Prostate gland (tissue), 2 donors: ENCODE measurements around the gene CRACR2A. TPM values are rescaled to one million over a fixed set of nuclear protein-coding genes. Genes with fewer than 3 reads are reported as not detected.

ENCODE experiments used
- DNase-seq: peaks from one replicate; pipeline ENCODE4 v3.0.0-alpha.2; 2019; ENCODE audit warnings: low spot score
- H3K27ac ChIP-seq, 2 donors: fragments of 200-600 bp; sonication (generic); 2 replicates each; pipeline ENCODE4 v1.5.1; 2017 to 2019
- H3K27me3 ChIP-seq: fragments of 200-600 bp; sonication (generic); replicated peaks from 2 replicates; pipeline ENCODE4 v1.5.1; 2019; ENCODE audit not compliant: insufficient read depth
- H3K36me3 ChIP-seq, 2 donors: fragments of 200-600 bp; sonication (generic); 1 replicate in 1 of 2; 2 replicates in 1 of 2; pipeline versions ENCODE4 v1.5.1 to v1.8.1; 2017 to 2019
- H3K4me1 ChIP-seq: fragments of 200-600 bp; sonication (generic); replicated peaks from 2 replicates; pipeline ENCODE4 v1.5.1; 2019
- H3K4me3 ChIP-seq, 2 donors: fragments of 200-600 bp; sonication (generic); 2 replicates each; pipeline ENCODE4 v1.5.1; 2017 to 2019
- H3K9me3 ChIP-seq: fragments of 200-600 bp; sonication (generic); 2 replicates; pipeline ENCODE4 v1.5.1; 2017
- POLR2A ChIP-seq: fragments of 450-650 bp; IDR thresholded peaks from one replicate; pipeline ENCODE4 v1.6.1; 2016; ENCODE audit warnings: antibody characterized with exemption, mild to moderate bottlenecking
- POLR2AphosphoS5 ChIP-seq: sonication (generic); formaldehyde crosslinking; IDR thresholded peaks from one replicate; pipeline ENCODE4 v1.6.1; 2017; ENCODE audit warnings: antibody characterized with exemption
- WGBS: methylation state at CpG from one replicate; pipeline ENCODE4 v1.1.5; 2018; 5-methylcytosine and 5-hydroxymethylcytosine counted together
- intact Hi-C: fragments of 100-400 bp; cut with DNase I; formaldehyde crosslinking; loops from one replicate; pipeline ENCODE4 v1.14.2; 2022
- total RNA-seq, 2 donors: library from RNA; depleted of rRNA; stranded (reverse); fragments of >200 nt; gene quantifications; one replicate each; pipeline ENCODE4 v1.1.0, GENCODE V29; 2016
- TF ChIP-seq, protein P1 (sequence below), 4 experiments: fragments of 200-600 bp in 2 of 4; fragments of 450-650 bp in 2 of 4; sonication (generic) in 2 of 4; IDR thresholded peaks; 1 replicate in 3 of 4; 2 replicates in 1 of 4; pipeline ENCODE4 v1.5.1; 2016 to 2019; ENCODE audit warnings: antibody characterized with exemption in 4 of 4, mild to moderate bottlenecking in 2 of 4, moderate library complexity in 2 of 4

CRACR2A gene
- total RNA-seq, 2 donors from 2014 or later: 21.6 to 39.1 TPM

DNA sequence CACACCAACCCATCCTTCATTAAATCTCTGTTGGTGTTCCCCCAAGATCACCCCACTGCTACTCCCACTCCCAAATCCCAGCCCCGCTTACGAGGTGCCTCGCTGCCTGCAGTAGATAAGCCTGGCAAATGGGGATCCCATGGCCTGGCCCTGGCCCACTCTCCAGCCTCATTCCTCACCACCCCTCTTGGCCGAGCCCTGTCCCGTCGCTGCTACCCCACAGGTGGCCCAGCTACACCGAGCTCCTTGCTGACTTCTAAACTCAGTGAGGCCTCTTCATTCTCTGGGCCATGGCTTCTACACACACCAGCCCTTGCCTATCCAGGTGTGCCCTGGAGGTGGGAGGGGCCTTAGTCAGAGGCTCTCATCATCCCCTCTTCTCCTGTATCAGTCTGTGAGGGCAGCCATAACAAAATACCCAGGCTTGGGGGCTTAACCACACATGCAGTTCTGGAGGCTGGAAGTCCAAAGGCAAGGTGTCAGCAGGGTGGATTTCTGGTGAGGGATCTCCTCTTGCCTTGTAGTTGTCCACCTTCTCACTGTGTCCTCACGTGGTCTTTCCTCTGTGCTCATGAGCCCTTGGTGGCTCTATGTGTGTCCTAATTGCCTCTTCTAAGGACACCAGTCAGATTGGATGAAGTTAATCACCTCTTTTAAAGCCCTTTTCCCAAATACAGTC lies 169.1 kb downstream of the CRACR2A start:
- 90% methylated on average over 8 of the region's 8 CpGs for WGBS
- Histone ChIP-seq H3K27ac (no peak overlapping the region), H3K9me3 (no peaks in the 10 kb centered on the region), H3K4me1 (no peaks in the 10 kb centered on the region), H3K36me3 (no peaks in the 10 kb centered on the region), H3K4me3 (no peak overlapping the region), H3K27me3 (no peaks in the 10 kb centered on the region)
- TF ChIP-seq, protein P1, sequence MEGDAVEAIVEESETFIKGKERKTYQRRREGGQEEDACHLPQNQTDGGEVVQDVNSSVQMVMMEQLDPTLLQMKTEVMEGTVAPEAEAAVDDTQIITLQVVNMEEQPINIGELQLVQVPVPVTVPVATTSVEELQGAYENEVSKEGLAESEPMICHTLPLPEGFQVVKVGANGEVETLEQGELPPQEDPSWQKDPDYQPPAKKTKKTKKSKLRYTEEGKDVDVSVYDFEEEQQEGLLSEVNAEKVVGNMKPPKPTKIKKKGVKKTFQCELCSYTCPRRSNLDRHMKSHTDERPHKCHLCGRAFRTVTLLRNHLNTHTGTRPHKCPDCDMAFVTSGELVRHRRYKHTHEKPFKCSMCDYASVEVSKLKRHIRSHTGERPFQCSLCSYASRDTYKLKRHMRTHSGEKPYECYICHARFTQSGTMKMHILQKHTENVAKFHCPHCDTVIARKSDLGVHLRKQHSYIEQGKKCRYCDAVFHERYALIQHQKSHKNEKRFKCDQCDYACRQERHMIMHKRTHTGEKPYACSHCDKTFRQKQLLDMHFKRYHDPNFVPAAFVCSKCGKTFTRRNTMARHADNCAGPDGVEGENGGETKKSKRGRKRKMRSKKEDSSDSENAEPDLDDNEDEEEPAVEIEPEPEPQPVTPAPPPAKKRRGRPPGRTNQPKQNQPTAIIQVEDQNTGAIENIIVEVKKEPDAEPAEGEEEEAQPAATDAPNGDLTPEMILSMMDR (IDR thresholded peaks at IDR 0.05): no peak
- TF ChIP-seq POLR2AphosphoS5 (no peak), POLR2A (no peak)
- DNase-seq: no peak
- intact Hi-C loops: no loop called here

DNA sequence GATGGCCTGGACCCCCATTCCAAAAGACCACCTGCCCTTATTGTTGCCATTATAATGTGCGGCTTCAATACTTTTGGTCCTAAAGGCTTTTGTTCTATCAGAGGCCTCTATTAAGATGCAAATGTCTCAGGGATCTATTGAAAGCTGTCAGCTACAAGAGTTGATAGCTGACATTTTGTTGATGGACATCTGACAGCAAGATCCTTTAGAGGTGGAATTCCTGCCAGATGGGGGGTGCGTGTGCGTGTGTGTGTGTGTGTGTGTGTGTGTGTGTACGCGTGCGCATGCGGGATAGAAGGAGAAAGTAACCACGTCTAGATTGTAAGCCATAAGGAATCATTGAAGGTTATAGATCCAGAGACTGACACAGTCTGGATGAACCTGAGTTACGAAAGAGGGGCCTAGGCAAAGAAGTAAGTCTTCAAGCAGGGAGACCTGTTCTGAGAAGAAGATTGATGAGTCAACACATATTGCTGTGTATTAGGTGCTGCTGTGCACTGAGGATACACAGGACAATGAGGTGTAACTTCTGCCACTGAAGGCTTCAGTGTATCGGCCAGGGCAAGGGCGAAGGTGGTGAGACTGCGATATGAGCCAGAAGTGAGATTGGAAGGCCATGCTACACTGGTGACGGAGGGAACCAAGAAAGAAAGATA lies 172.7 kb downstream of the CRACR2A start:
- Histone ChIP-seq H3K4me3 (no peak overlapping the region), H3K9me3 (no peaks in the 10 kb centered on the region), H3K4me1 (no peaks in the 10 kb centered on the region), H3K36me3 (no peaks in the 10 kb centered on the region), H3K27me3 (no peaks in the 10 kb centered on the region), H3K27ac (no peak overlapping the region)
- intact Hi-C loops: no loop called here
- no peak for DNase-seq
- WGBS: 83% methylated on average over 13 of the region's 13 CpGs
- TF ChIP-seq POLR2A (no peak), POLR2AphosphoS5 (no peak)
- TF ChIP-seq, protein P1 (IDR thresholded peaks at IDR 0.05): no peak

DNA sequence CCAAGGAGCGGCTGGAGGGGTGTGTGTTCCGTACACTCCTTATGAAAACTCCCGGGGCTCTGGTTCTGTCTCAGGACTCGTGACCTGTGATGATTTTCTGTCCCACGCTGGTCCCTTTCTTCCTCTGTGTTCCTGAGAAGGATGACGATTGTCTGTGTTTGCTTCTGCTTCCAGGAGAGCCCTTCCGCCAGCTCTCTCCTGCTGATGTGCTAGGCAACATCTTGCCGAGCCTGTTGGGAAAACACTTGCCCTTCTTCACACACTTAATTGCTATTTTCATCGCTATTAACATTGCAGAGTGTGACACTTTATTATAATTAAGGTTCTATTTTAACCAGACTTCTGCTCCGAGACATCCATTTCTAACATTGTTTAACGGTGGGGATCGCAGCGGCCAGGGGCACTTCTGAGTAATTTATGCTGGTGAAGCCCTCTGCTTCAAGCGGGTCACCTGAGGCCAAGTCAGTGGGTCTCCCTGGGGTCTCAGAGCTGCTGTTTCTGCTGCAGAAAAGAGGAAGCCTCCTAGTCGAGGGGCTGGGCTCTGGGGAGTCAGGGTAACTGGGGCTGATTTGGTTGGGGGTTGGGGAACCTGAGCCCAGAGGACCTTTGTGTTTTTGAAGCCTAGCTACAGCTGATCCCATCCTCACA lies 173.3 kb downstream of the CRACR2A start:
- DNase-seq: no peak
- no peaks in the 10 kb centered on the region for H3K9me3 ChIP-seq
- no peak for TF ChIP-seq POLR2A
- H3K27ac ChIP-seq: no peak overlapping the region
- H3K36me3 ChIP-seq: no peaks in the 10 kb centered on the region
- WGBS: 89% methylated on average over 15 of the region's 15 CpGs
- H3K4me3 ChIP-seq: no peak overlapping the region
- H3K4me1 ChIP-seq: no peaks in the 10 kb centered on the region
- intact Hi-C loops: no loop called here
- H3K27me3 ChIP-seq: no peaks in the 10 kb centered on the region

DNA sequence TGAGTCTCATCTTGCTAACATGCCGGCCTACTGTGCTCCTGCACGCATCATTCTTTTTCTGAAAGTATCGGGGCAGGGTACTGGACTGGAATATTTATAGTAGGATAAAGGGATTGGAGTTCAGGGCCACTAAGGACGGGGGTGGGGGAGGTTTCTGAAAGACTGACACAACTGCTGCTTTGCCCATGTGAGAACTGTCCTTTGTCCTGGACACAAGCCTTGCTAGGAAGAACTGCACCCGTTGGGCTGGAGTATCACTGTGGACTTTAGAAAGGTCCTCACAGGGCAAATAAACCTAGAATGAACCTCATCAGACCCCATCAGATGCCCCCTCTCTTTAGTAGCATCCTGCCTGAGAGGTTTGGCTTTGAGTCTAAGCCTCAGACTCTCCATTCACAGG lies 174.4 kb downstream of the CRACR2A start:
- TF ChIP-seq POLR2A (no peak), POLR2AphosphoS5 (no peak)
- TF ChIP-seq, protein P1 (IDR thresholded peaks at IDR 0.05): no peak
- H3K4me3 ChIP-seq: no peak overlapping the region
- H3K4me1 ChIP-seq: no peaks in the 10 kb centered on the region
- H3K27me3 ChIP-seq: no peaks in the 10 kb centered on the region
- no peaks in the 10 kb centered on the region for H3K36me3 ChIP-seq
- intact Hi-C loops: no loop called here
- no peak overlapping the region for H3K27ac ChIP-seq
- H3K9me3 ChIP-seq: no peaks in the 10 kb centered on the region
- 76% methylated on average over 5 of the region's 5 CpGs for WGBS
- DNase-seq: no peak

DNA sequence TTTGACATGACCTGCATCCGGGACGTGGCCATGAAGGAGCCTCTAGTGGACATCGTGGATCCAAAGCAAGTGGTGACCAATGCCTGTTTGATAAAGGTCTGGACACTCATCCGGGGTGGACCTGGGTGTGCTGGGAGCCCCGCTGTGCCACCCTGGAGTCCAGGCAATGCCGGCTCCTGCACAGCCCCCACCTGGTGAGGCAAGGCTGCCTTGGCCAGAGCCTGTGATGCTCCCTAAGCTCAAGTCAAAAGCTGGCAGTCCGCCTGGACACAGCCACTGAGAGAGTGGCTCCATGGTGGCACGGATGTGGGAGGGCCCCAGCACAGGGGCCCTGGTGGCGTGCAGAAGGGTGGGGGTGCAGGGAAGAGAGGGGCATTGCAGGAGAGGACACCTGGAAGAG lies 176.0 kb downstream of the CRACR2A start:
- H3K36me3 ChIP-seq: no peaks in the 10 kb centered on the region
- no peaks in the 10 kb centered on the region for H3K4me1 ChIP-seq
- no peaks in the 10 kb centered on the region for H3K27me3 ChIP-seq
- intact Hi-C loops: no loop called here
- no peak overlapping the region for H3K27ac ChIP-seq
- 94% methylated on average over 7 of the region's 9 CpGs for WGBS
- no peak overlapping the region for H3K4me3 ChIP-seq
- TF ChIP-seq POLR2A (no peak), POLR2AphosphoS5 (no peak)
- TF ChIP-seq, protein P1 (IDR thresholded peaks at IDR 0.05): no peak
- no peaks in the 10 kb centered on the region for H3K9me3 ChIP-seq
- DNase-seq: no peak
